Limb (tissue), 2 donors: ENCODE data around the gene ANTXR2.
"Not testable (repeated sequence)": the region's sequence is repeated elsewhere in the genome, so short reads cannot be mapped to it uniquely, and the experiment has no call there.

Source experiments
- DNase-seq, 2 donors: peaks; one replicate each; pipeline ENCODE4 v3.0.0-alpha.2; 2016; ENCODE audit errors: extremely low spot score in 2 of 2

The ANTXR2 gene

GRCh38 chr4:80072744-80073472 is at the start of gene ANTXR2:
TSS of gene ANTXR2 (minus strand) at chr4:80073229. CDS start at chr4:80072560, 669 bp downstream.
- DNase-seq, result peak; percentile 76 to 85

- DNase-seq, result not testable (repeated sequence)
Measured at GRCh38 chr4:80121815-80122214, 48.8 kb upstream of the ANTXR2 start.

GRCh38 chr4:80119620-80120019 is 46.6 kb upstream of the ANTXR2 start:
- DNase-seq, result not testable (repeated sequence)

- DNase-seq, result no peak
Measured at GRCh38 chr4:80116516-80116915, 43.5 kb upstream of the ANTXR2 start.

- DNase-seq, result no peak
Measured at GRCh38 chr4:80115368-80116181, 42.5 kb upstream of the ANTXR2 start.

- DNase-seq, result no peak
Measured at GRCh38 chr4:80114732-80115265, 41.8 kb upstream of the ANTXR2 start.

GRCh38 chr4:80113615-80114014 is 40.6 kb upstream of the ANTXR2 start:
- no peak for DNase-seq

- no peak for DNase-seq
Measured at GRCh38 chr4:80112236-80112635, 39.2 kb upstream of the ANTXR2 start.

- DNase-seq, result no peak
Measured at GRCh38 chr4:80111276-80111675, 38.2 kb upstream of the ANTXR2 start.

- DNase-seq, result no peak
Measured at GRCh38 chr4:80107374-80107773, 34.3 kb upstream of the ANTXR2 start.

- no peak for DNase-seq
Measured at GRCh38 chr4:80104927-80105326, 31.9 kb upstream of the ANTXR2 start.

- DNase-seq, result no peak
Measured at GRCh38 chr4:80103629-80104028, 30.6 kb upstream of the ANTXR2 start.

- DNase-seq, result no peak
Measured at GRCh38 chr4:80101792-80102116, 28.7 kb upstream of the ANTXR2 start.

- DNase-seq, result peak in 1 of 2 donors; percentile 27
Measured at GRCh38 chr4:80101071-80101791, 28.2 kb upstream of the ANTXR2 start.

GRCh38 chr4:80099671-80100070 is 26.6 kb upstream of the ANTXR2 start:
- DNase-seq, result no peak

GRCh38 chr4:80098635-80099034 is 25.6 kb upstream of the ANTXR2 start:
- no peak for DNase-seq

- DNase-seq, result peak; percentile 36 to 75
Measured at GRCh38 chr4:80097400-80098177, 24.6 kb upstream of the ANTXR2 start.

- DNase-seq, result no peak
Measured at GRCh38 chr4:80096175-80096850, 23.3 kb upstream of the ANTXR2 start.

GRCh38 chr4:80094191-80094590 is 21.2 kb upstream of the ANTXR2 start:
- no peak for DNase-seq

GRCh38 chr4:80093563-80093962 is 20.5 kb upstream of the ANTXR2 start:
- DNase-seq, result no peak

GRCh38 chr4:80092847-80093246 is 19.8 kb upstream of the ANTXR2 start:
- no peak for DNase-seq
